ENCODE data around the gene DNAJA2. TPM values are rescaled to one million over a fixed set of nuclear protein-coding genes. Genes with fewer than 3 reads are reported as not detected.
A peak's percentile ranks its signal among the peaks of the same experiment; 100 is the strongest.

Gene DNAJA2
- polyA plus RNA-seq (2013, experiment 1 of 2), result 38.1 TPM
- polyA plus RNA-seq (2013, experiment 2 of 2), result 38.0 TPM

- H2BK12ac ChIP-seq (ENCODE audit: low read length), result no peak within 1 kb of the TSS
- H3K18ac ChIP-seq (ENCODE audit: low read length), result peak within 1 kb of the TSS; percentile 98
- peak within 1 kb of the TSS; percentile 96 to 97 for H3K4me3 ChIP-seq (ENCODE audit: low read length in 2 of 2)
- H3K4me1 ChIP-seq (ENCODE audit: control insufficient read depth in 2 of 2, insufficient read depth in 1 of 2, low read depth in 1 of 2, low read length in 2 of 2), result peaks cover 7 to 23% of the 10 kb centered on the region in 2 donors
- H3K9ac ChIP-seq (ENCODE audit: low read depth, low read length, poor library complexity), result peak within 1 kb of the TSS; percentile 97
- H3K9me3 ChIP-seq (replicated peaks in 1 of 2; ENCODE audit: control insufficient read depth in 2 of 2, insufficient read depth in 1 of 2, low read depth in 1 of 2, low read length in 2 of 2), result no peaks in the 10 kb centered on the region
- H3K36me3 ChIP-seq (replicated peaks in 1 of 2; ENCODE audit: control insufficient read depth in 2 of 2, insufficient read depth in 2 of 2, low read length in 2 of 2), result peaks cover 12 to 32% of the 10 kb centered on the region in 2 donors
- H2AFZ ChIP-seq (ENCODE audit: low read length), result peak within 1 kb of the TSS; percentile 90
- peak within 1 kb of the TSS; percentile 98 for H3K23ac ChIP-seq (ENCODE audit: low read depth, low read length, poor library complexity)
- no peak within 1 kb of the TSS for H3K4ac ChIP-seq (ENCODE audit: low read length)
- H3K27me3 ChIP-seq (ENCODE audit: control insufficient read depth in 3 of 3, insufficient read depth in 3 of 3, low read depth in 1 of 3, low read length in 3 of 3), result no peaks in the 10 kb centered on the region
- peak within 1 kb of the TSS; percentile 66 for H3K4me2 ChIP-seq (ENCODE audit: insufficient read depth, low read length, poor library complexity, severe bottlenecking)
- H2BK120ac ChIP-seq (ENCODE audit: low read depth, low read length), result peak within 1 kb of the TSS; percentile 67
- peaks cover 4% of the 10 kb centered on the region for H3K79me1 ChIP-seq (ENCODE audit: low read depth, low read length)
- peak within 1 kb of the TSS; percentile 38 for H3K14ac ChIP-seq (ENCODE audit: low read length)
- no peak within 1 kb of the TSS for H2BK15ac ChIP-seq (ENCODE audit: low read length)
- H3K27ac ChIP-seq (replicated peaks; ENCODE audit: low read length), result peak within 1 kb of the TSS; percentile 98
- H4K8ac ChIP-seq (ENCODE audit: low read depth, low read length), result peak within 1 kb of the TSS; percentile 92
- no CpG with 5 or more reads among the region's 86 CpGs for WGBS, 2 donors (ENCODE audit: extremely low coverage in 2 of 2, insufficient read length in 2 of 2, insufficient replicate concordance in 1 of 2)
- peak within 1 kb of the TSS; percentile 7 for H2BK5ac ChIP-seq (ENCODE audit: low read length)
- no peak within 1 kb of the TSS for H4K91ac ChIP-seq (ENCODE audit: low read depth, low read length, poor library complexity)
- H2AK5ac ChIP-seq (ENCODE audit: low read depth, low read length), result peak within 1 kb of the TSS; percentile 74
- peak; percentile 88 for DNase-seq (ENCODE audit: low spot score)
These were observed at the start of gene DNAJA2 for GRCh38 chr16:46973207-46973995. TSS of gene DNAJA2 (minus strand) at chr16:46973674. CDS start at chr16:46973572, 102 bp downstream.

GRCh38 chr16:47019568-47019967, 46.1 kb upstream of the DNAJA2 start:
- Histone ChIP-seq H4K8ac (ENCODE audit: low read depth, low read length) (no peak overlapping the region), H2BK120ac (ENCODE audit: low read depth, low read length) (no peak overlapping the region), H4K91ac (ENCODE audit: low read depth, low read length, poor library complexity) (no peak overlapping the region), H3K4me2 (ENCODE audit: insufficient read depth, low read length, poor library complexity, severe bottlenecking) (no peak overlapping the region), H2BK5ac (ENCODE audit: low read length) (no peak overlapping the region), H3K27me3 (ENCODE audit: control insufficient read depth in 3 of 3, insufficient read depth in 3 of 3, low read depth in 1 of 3, low read length in 3 of 3) (no peaks in the 10 kb centered on the region), H3K18ac (ENCODE audit: low read length) (no peak overlapping the region), H3K9ac (ENCODE audit: low read depth, low read length, poor library complexity) (no peak overlapping the region), H2AK5ac (ENCODE audit: low read depth, low read length) (no peak overlapping the region), H3K14ac (ENCODE audit: low read length) (no peak overlapping the region), H3K23ac (ENCODE audit: low read depth, low read length, poor library complexity) (no peak overlapping the region), H3K4me1 (ENCODE audit: control insufficient read depth in 2 of 2, insufficient read depth in 1 of 2, low read depth in 1 of 2, low read length in 2 of 2) (peaks cover 0 to 12% of the 10 kb centered on the region in 2 donors), H3K4ac (ENCODE audit: low read length) (no peak overlapping the region), H2BK15ac (ENCODE audit: low read length) (no peak overlapping the region), H3K4me3 (ENCODE audit: low read length in 2 of 2) (no peak overlapping the region), H2AFZ (ENCODE audit: low read length) (no peak overlapping the region), H2BK12ac (ENCODE audit: low read length) (no peak overlapping the region), H3K36me3 (replicated peaks in 1 of 2; ENCODE audit: control insufficient read depth in 2 of 2, insufficient read depth in 2 of 2, low read length in 2 of 2) (no peaks in the 10 kb centered on the region), H3K27ac (replicated peaks; ENCODE audit: low read length) (no peak overlapping the region), H3K9me3 (replicated peaks in 1 of 2; ENCODE audit: control insufficient read depth in 2 of 2, insufficient read depth in 1 of 2, low read depth in 1 of 2, low read length in 2 of 2) (no peaks in the 10 kb centered on the region), H3K79me1 (ENCODE audit: low read depth, low read length) (no peaks in the 10 kb centered on the region)
- DNase-seq (ENCODE audit: low spot score), result no peak
- no CpG with 5 or more reads among the region's 2 CpGs for WGBS, 2 donors (ENCODE audit: extremely low coverage in 2 of 2, insufficient read length in 2 of 2, insufficient replicate concordance in 1 of 2)

GRCh38 chr16:47018223-47018891, 44.9 kb upstream of the DNAJA2 start:
- no peaks in the 10 kb centered on the region for H3K79me1 ChIP-seq (ENCODE audit: low read depth, low read length)

GRCh38 chr16:47017636-47018035, 44.2 kb upstream of the DNAJA2 start:
- Histone ChIP-seq H3K36me3 (replicated peaks in 1 of 2; ENCODE audit: control insufficient read depth in 2 of 2, insufficient read depth in 2 of 2, low read length in 2 of 2) (no peaks in the 10 kb centered on the region), H2BK5ac (ENCODE audit: low read length) (no peak overlapping the region), H3K9ac (ENCODE audit: low read depth, low read length, poor library complexity) (no peak overlapping the region), H2BK120ac (ENCODE audit: low read depth, low read length) (no peak overlapping the region), H2BK12ac (ENCODE audit: low read length) (no peak overlapping the region), H3K23ac (ENCODE audit: low read depth, low read length, poor library complexity) (no peak overlapping the region), H3K4ac (ENCODE audit: low read length) (no peak overlapping the region), H4K8ac (ENCODE audit: low read depth, low read length) (no peak overlapping the region), H3K4me2 (ENCODE audit: insufficient read depth, low read length, poor library complexity, severe bottlenecking) (no peak overlapping the region), H2AK5ac (ENCODE audit: low read depth, low read length) (no peak overlapping the region), H3K9me3 (replicated peaks in 1 of 2; ENCODE audit: control insufficient read depth in 2 of 2, insufficient read depth in 1 of 2, low read depth in 1 of 2, low read length in 2 of 2) (no peaks in the 10 kb centered on the region), H4K91ac (ENCODE audit: low read depth, low read length, poor library complexity) (no peak overlapping the region), H3K79me1 (ENCODE audit: low read depth, low read length) (no peaks in the 10 kb centered on the region), H3K27ac (replicated peaks; ENCODE audit: low read length) (no peak overlapping the region), H3K4me3 (ENCODE audit: low read length in 2 of 2) (no peak overlapping the region), H2AFZ (ENCODE audit: low read length) (no peak overlapping the region), H3K4me1 (ENCODE audit: control insufficient read depth in 2 of 2, insufficient read depth in 1 of 2, low read depth in 1 of 2, low read length in 2 of 2) (peaks cover 0 to 12% of the 10 kb centered on the region in 2 donors), H3K14ac (ENCODE audit: low read length) (no peak overlapping the region), H3K18ac (ENCODE audit: low read length) (no peak overlapping the region), H3K27me3 (ENCODE audit: control insufficient read depth in 3 of 3, insufficient read depth in 3 of 3, low read depth in 1 of 3, low read length in 3 of 3) (no peaks in the 10 kb centered on the region), H2BK15ac (ENCODE audit: low read length) (no peak overlapping the region)
- WGBS, 2 donors (ENCODE audit: extremely low coverage in 2 of 2, insufficient read length in 2 of 2, insufficient replicate concordance in 1 of 2), result no CpG with 5 or more reads among the region's 5 CpGs
- no peak for DNase-seq (ENCODE audit: low spot score)

More at GRCh38 chr16:47018223-47018891, 44.9 kb upstream of the DNAJA2 start:
- no peak overlapping the region for H2AFZ ChIP-seq (ENCODE audit: low read length)
- no peak overlapping the region for H3K18ac ChIP-seq (ENCODE audit: low read length)
- no peak overlapping the region for H3K23ac ChIP-seq (ENCODE audit: low read depth, low read length, poor library complexity)
- H3K4me2 ChIP-seq (ENCODE audit: insufficient read depth, low read length, poor library complexity, severe bottlenecking), result no peak overlapping the region
- H4K8ac ChIP-seq (ENCODE audit: low read depth, low read length), result no peak overlapping the region
- no peak overlapping the region for H2BK15ac ChIP-seq (ENCODE audit: low read length)
- no peak overlapping the region for H3K9ac ChIP-seq (ENCODE audit: low read depth, low read length, poor library complexity)
- H3K27me3 ChIP-seq (ENCODE audit: control insufficient read depth in 3 of 3, insufficient read depth in 3 of 3, low read depth in 1 of 3, low read length in 3 of 3), result no peaks in the 10 kb centered on the region
- no peaks in the 10 kb centered on the region for H3K36me3 ChIP-seq (replicated peaks in 1 of 2; ENCODE audit: control insufficient read depth in 2 of 2, insufficient read depth in 2 of 2, low read length in 2 of 2)
- H3K14ac ChIP-seq (ENCODE audit: low read length), result no peak overlapping the region
- no peak overlapping the region for H2AK5ac ChIP-seq (ENCODE audit: low read depth, low read length)
- no peak overlapping the region for H3K4ac ChIP-seq (ENCODE audit: low read length)
- DNase-seq (ENCODE audit: low spot score), result peak; percentile 35
- no peak overlapping the region for H2BK12ac ChIP-seq (ENCODE audit: low read length)
- no peak overlapping the region for H3K4me3 ChIP-seq (ENCODE audit: low read length in 2 of 2)
- no peak overlapping the region for H2BK5ac ChIP-seq (ENCODE audit: low read length)
- H3K4me1 ChIP-seq (ENCODE audit: control insufficient read depth in 2 of 2, insufficient read depth in 1 of 2, low read depth in 1 of 2, low read length in 2 of 2), result peaks cover 0 to 12% of the 10 kb centered on the region in 2 donors
- no peak overlapping the region for H3K27ac ChIP-seq (replicated peaks; ENCODE audit: low read length)
- no CpG with 5 or more reads among the region's 14 CpGs for WGBS, 2 donors (ENCODE audit: extremely low coverage in 2 of 2, insufficient read length in 2 of 2, insufficient replicate concordance in 1 of 2)
- H3K9me3 ChIP-seq (replicated peaks in 1 of 2; ENCODE audit: control insufficient read depth in 2 of 2, insufficient read depth in 1 of 2, low read depth in 1 of 2, low read length in 2 of 2), result no peaks in the 10 kb centered on the region
- H4K91ac ChIP-seq (ENCODE audit: low read depth, low read length, poor library complexity), result no peak overlapping the region
- H2BK120ac ChIP-seq (ENCODE audit: low read depth, low read length), result no peak overlapping the region
